H1 (cell line): ENCODE measurements around the gene GSE1. TPM values are rescaled to one million over a fixed set of nuclear protein-coding genes. Genes with fewer than 3 reads are reported as not detected.

ENCODE experiments used
- EGR1 ChIP-seq: IDR thresholded peaks from 2 replicates; pipeline ENCODE4 v1.6.1; 2011; ENCODE audit warnings: low read depth, low read length, borderline replicate concordance
- ZNF274 ChIP-seq: IDR thresholded peaks from 2 replicates; pipeline ENCODE4 v1.7.0; 2012; ENCODE audit warnings: low read length, borderline replicate concordance; ENCODE audit errors: extremely low read depth
- polyA plus RNA-seq, 7 experiments: library from polyadenylated mRNA; depleted of rRNA in 3 of 7; stranded (reverse) in 5 of 7; unstranded in 2 of 7; fragments of >200 nt in 5 of 7; fragments of 200-250 nt in 2 of 7; gene quantifications; 1 replicate in 5 of 7; 2 replicates in 1 of 7; 4 replicates in 1 of 7; pipeline versions ENCODE4 v1.2.1 to v1.2.3, GENCODE V29; 2011 to 2013; ENCODE audit warnings: missing spikeins in 2 of 7, mixed read lengths in 2 of 7
- total RNA-seq: library from RNA; stranded (reverse); fragmentation: NEBNext Ultra II Directional; extraction: Animal tissue kit (Norgen Biotek cat#: 25700); gene quantifications from 2 replicates; pipeline ENCODE4 v1.2.1, GENCODE V29; 2021

The GSE1 gene
- total and polyA plus RNA-seq, 2 of the 8 experiments (the other 6 are each of a cell fraction or from before 2014, with no cell fraction given): 26.0 to 65.6 TPM

- TF ChIP-seq ZNF274: no peak
- no peak for TF ChIP-seq EGR1
- TF ChIP-seq, all 59 proteins: peak for 0
These were observed 35.1 kb downstream of the GSE1 start (continued) for GRCh38 chr16:85648070-85648714.
